ENCODE data around the gene MARCHF10.

- TF ChIP-seq CTCF (conservative IDR thresholded peaks at IDR 0.05 in 1 of 2, IDR thresholded peaks at IDR 0.05 in 1 of 2; ENCODE audit: low read depth in 1 of 2, low read length in 2 of 2): peak in 1 of 2 donors; percentile 11
- no peak for TF ChIP-seq EZH2 (IDR thresholded peaks at IDR 0.05; ENCODE audit: low read length, missing control alignments)
Observed at GRCh38 chr17:62791235-62791734, 16.8 kb downstream of the MARCHF10 start.

Data from fibroblast of lung (primary cell).